BLaER1 (cell line): ENCODE data around the gene ZFAND2B.

Source experiments
- H3K27ac ChIP-seq: shearing (Covaris generic); formaldehyde crosslinking; 2 replicates; pipeline ENCODE4 v1.8.1; 2022
- H3K27me3 ChIP-seq: shearing (Covaris generic); formaldehyde crosslinking; 2 replicates; pipeline ENCODE4 v1.8.1; 2022
- H3K36me3 ChIP-seq: shearing (Covaris generic); formaldehyde crosslinking; 2 replicates; pipeline ENCODE4 v1.8.1; 2022
- H3K4me1 ChIP-seq: shearing (Covaris generic); formaldehyde crosslinking; 2 replicates; pipeline ENCODE4 v1.8.1; 2022
- H3K4me2 ChIP-seq: shearing (Covaris generic); formaldehyde crosslinking; 2 replicates; pipeline ENCODE4 v1.8.1; 2022
- H3K4me3 ChIP-seq: shearing (Covaris generic); formaldehyde crosslinking; 2 replicates; pipeline ENCODE4 v1.8.1; 2022
- H3K9ac ChIP-seq: shearing (Covaris generic); formaldehyde crosslinking; 2 replicates; pipeline ENCODE4 v1.8.1; 2022
- H3K9me3 ChIP-seq: shearing (Covaris generic); formaldehyde crosslinking; 2 replicates; pipeline ENCODE4 v1.8.1; 2022
- H4K20me1 ChIP-seq: shearing (Covaris generic); formaldehyde crosslinking; 2 replicates; pipeline ENCODE4 v1.8.1; 2022
- Cebpa-rat ChIP-seq: shearing (Covaris generic); IDR thresholded peaks from 2 replicates; pipeline ENCODE4 v1.8.1; 2022

Gene ZFAND2B

GRCh38 chr2:219219784-219220532 lies 13.4 kb downstream of the ZFAND2B start:
- Histone ChIP-seq H3K9me3 (no peaks in the 10 kb centered on the region), H3K27ac (no peak overlapping the region), H3K4me3 (no peak overlapping the region), H3K36me3 (peaks cover 70% of the 10 kb centered on the region), H3K9ac (peak overlapping the region; percentile 82; the same call in 1 of the 2 replicates), H4K20me1 (peaks cover 40% of the 10 kb centered on the region), H3K4me2 (peak overlapping the region; percentile 99), H3K27me3 (no peaks in the 10 kb centered on the region), H3K4me1 (peaks cover 45% of the 10 kb centered on the region)
- TF ChIP-seq Cebpa-rat = no peak

GRCh38 chr2:219220652-219221402 lies 14.2 kb downstream of the ZFAND2B start:
- Histone ChIP-seq H4K20me1 (peaks cover 48% of the 10 kb centered on the region), H3K36me3 (peaks cover 73% of the 10 kb centered on the region)

GRCh38 chr2:219221957-219222518 lies 15.5 kb downstream of the ZFAND2B start:
- no peak for TF ChIP-seq Cebpa-rat
- Histone ChIP-seq H3K9me3 (no peaks in the 10 kb centered on the region), H3K4me1 (peaks cover 53% of the 10 kb centered on the region), H4K20me1 (peaks cover 60% of the 10 kb centered on the region), H3K36me3 (peaks cover 71% of the 10 kb centered on the region), H3K27me3 (no peaks in the 10 kb centered on the region), H3K27ac (no peak overlapping the region), H3K4me2 (no peak overlapping the region), H3K4me3 (no peak overlapping the region), H3K9ac (no peak overlapping the region)

More at GRCh38 chr2:219220652-219221402, 14.2 kb downstream of the ZFAND2B start:
- no peak for TF ChIP-seq Cebpa-rat
- Histone ChIP-seq H3K27me3 (no peaks in the 10 kb centered on the region), H3K9ac (no peak overlapping the region), H3K27ac (no peak overlapping the region), H3K4me2 (no peak overlapping the region), H3K9me3 (no peaks in the 10 kb centered on the region), H3K4me1 (peaks cover 53% of the 10 kb centered on the region), H3K4me3 (no peak overlapping the region)

- Histone ChIP-seq H3K36me3 (peaks cover 71% of the 10 kb centered on the region), H3K9ac (no peak overlapping the region), H4K20me1 (peaks cover 73% of the 10 kb centered on the region)
Observed at GRCh38 chr2:219223831-219224610, 17.4 kb downstream of the ZFAND2B start.

GRCh38 chr2:219225350-219225749 lies 18.8 kb downstream of the ZFAND2B start:
- H4K20me1 ChIP-seq = peaks cover 64% of the 10 kb centered on the region

More at GRCh38 chr2:219223831-219224610, 17.4 kb downstream of the ZFAND2B start:
- no peak overlapping the region for H3K4me3 ChIP-seq
- no peak for TF ChIP-seq Cebpa-rat
- H3K4me1 ChIP-seq = peaks cover 52% of the 10 kb centered on the region
- H3K27ac ChIP-seq = no peak overlapping the region
- H3K9me3 ChIP-seq = no peaks in the 10 kb centered on the region
- H3K4me2 ChIP-seq = no peak overlapping the region
- no peaks in the 10 kb centered on the region for H3K27me3 ChIP-seq

GRCh38 chr2:219228041-219228910 lies 21.7 kb downstream of the ZFAND2B start:
- Histone ChIP-seq H3K4me1 (peaks cover 58% of the 10 kb centered on the region), H3K9me3 (no peaks in the 10 kb centered on the region), H3K4me2 (peak overlapping the region; percentile 88), H3K4me3 (peak overlapping the region; percentile 86), H3K27ac (peak overlapping the region; percentile 84), H3K27me3 (no peaks in the 10 kb centered on the region), H3K9ac (peak overlapping the region; percentile 88), H3K36me3 (peaks cover 48% of the 10 kb centered on the region), H4K20me1 (peaks cover 58% of the 10 kb centered on the region)
- no peak for TF ChIP-seq Cebpa-rat

More at GRCh38 chr2:219225350-219225749, 18.8 kb downstream of the ZFAND2B start:
- Histone ChIP-seq H3K36me3 (peaks cover 61% of the 10 kb centered on the region), H3K9me3 (no peaks in the 10 kb centered on the region), H3K9ac (peak overlapping the region; percentile 18; the same call in 1 of the 2 replicates), H3K4me1 (peaks cover 41% of the 10 kb centered on the region), H3K4me3 (no peak overlapping the region), H3K27ac (peak overlapping the region; percentile 28; the same call in 1 of the 2 replicates), H3K27me3 (no peaks in the 10 kb centered on the region), H3K4me2 (peak overlapping the region; percentile 88)
- no peak for TF ChIP-seq Cebpa-rat

GRCh38 chr2:219228911-219229304 lies 22.3 kb downstream of the ZFAND2B start:
- H4K20me1 ChIP-seq = peaks cover 55% of the 10 kb centered on the region
- TF ChIP-seq Cebpa-rat = no peak
- H3K27me3 ChIP-seq = no peaks in the 10 kb centered on the region
- H3K9me3 ChIP-seq = no peaks in the 10 kb centered on the region
- peaks cover 48% of the 10 kb centered on the region for H3K36me3 ChIP-seq
- H3K27ac ChIP-seq = peak overlapping the region; percentile 84
- H3K9ac ChIP-seq = peak overlapping the region; percentile 88
- H3K4me3 ChIP-seq = peak overlapping the region; percentile 86
- H3K4me1 ChIP-seq = peaks cover 58% of the 10 kb centered on the region
- peak overlapping the region; percentile 88 for H3K4me2 ChIP-seq

DNA sequence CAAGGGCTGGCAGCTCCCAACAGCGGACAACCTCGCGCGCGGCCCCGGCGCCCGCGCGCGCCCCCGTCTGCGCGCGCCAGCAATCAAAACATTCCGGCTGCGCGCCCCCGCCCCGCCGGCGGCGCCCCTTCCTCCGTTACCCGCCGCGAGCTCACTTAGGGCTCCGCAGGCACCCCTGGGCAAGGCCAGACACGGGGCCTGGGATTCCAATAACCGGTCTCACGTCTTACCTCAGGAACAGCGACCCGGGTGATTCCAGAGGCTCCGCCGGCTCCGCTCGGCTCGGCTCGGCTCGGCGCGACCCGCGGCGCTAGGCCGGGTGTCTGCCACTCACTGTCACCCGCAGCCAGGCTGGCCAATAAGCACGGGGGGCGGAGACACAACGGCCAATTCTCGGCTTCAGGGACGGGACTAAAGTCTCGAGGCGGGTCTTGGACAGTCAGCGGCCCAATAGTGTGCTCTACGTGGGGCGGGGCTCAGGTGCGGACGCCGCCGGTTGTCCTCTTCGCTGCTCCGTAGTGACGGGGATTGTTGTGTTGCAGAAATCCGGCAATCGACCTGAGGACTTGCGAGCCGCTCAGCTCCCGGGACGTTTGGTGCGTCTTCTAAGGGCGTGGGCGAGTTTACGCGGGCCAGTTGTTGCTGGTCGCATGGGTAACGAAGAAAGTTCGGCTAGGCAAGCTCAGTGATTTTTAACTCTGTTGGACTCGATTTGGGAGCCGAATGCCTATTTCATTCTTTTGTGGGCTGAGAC lies 22.9 kb downstream of the ZFAND2B start, which contains the start of the genes ANKZF1 and ATG9A:
Gene ANKZF1 (plus strand): TSS at position 502 of the 754 bp plus-strand sequence. CDS start 452 bp downstream, outside the sequence.
Gene ATG9A (minus strand): TSS at position 332 of the 754 bp plus-strand sequence. CDS start 1,612 bp downstream, outside the sequence.
- H3K9ac ChIP-seq = peak within 1 kb of the TSS; percentile 88
- peak within 1 kb of the TSS; percentile 84 for H3K27ac ChIP-seq
- H3K36me3 ChIP-seq = peaks cover 48% of the 10 kb centered on the region
- peak within 1 kb of the TSS; percentile 86 for H3K4me3 ChIP-seq
- TF ChIP-seq Cebpa-rat = no peak
- H3K27me3 ChIP-seq = no peaks in the 10 kb centered on the region
- no peaks in the 10 kb centered on the region for H3K9me3 ChIP-seq
- H4K20me1 ChIP-seq = peaks cover 51% of the 10 kb centered on the region
- peak within 1 kb of the TSS; percentile 97 for H3K4me2 ChIP-seq
- H3K4me1 ChIP-seq = peaks cover 58% of the 10 kb centered on the region
